Ishikawa (cell line): ENCODE results near the gene MAP10.

Experiments used
- CREB1 ChIP-seq: IDR thresholded peaks from 2 replicates; pipeline ENCODE4 v1.6.1; 2012; ENCODE audit warnings: low read depth
- EGR1 ChIP-seq: IDR thresholded peaks from 2 replicates; pipeline ENCODE4 v1.6.1; 2012
- EP300 ChIP-seq: IDR thresholded peaks from 2 replicates; pipeline ENCODE4 v1.6.1; 2012; ENCODE audit warnings: borderline replicate concordance
- FOXM1 ChIP-seq: IDR thresholded peaks from 2 replicates; pipeline ENCODE4 v1.6.1; 2012; ENCODE audit warnings: low read depth, borderline replicate concordance
- RAD21 ChIP-seq: IDR thresholded peaks from 2 replicates; pipeline ENCODE4 v1.6.1; 2012; ENCODE audit warnings: low read depth
- TCF12 ChIP-seq: IDR thresholded peaks from 2 replicates; pipeline ENCODE4 v1.6.1; 2012; ENCODE audit warnings: low read depth
- USF1 ChIP-seq: IDR thresholded peaks from 2 replicates; pipeline ENCODE4 v1.6.1; 2012
- YY1 ChIP-seq: IDR thresholded peaks from 2 replicates; pipeline ENCODE4 v1.6.1; 2012; ENCODE audit warnings: low read depth
- TF ChIP-seq, protein P1 (sequence below): IDR thresholded peaks from 2 replicates; pipeline ENCODE4 v1.6.1; 2012; ENCODE audit warnings: low read depth, mild to moderate bottlenecking
- TF ChIP-seq, protein P2 (sequence below): IDR thresholded peaks from 2 replicates; pipeline ENCODE4 v1.6.1; 2012

GRCh38 chr1:232818040-232818439, 12.8 kb downstream of the MAP10 start:
- TF ChIP-seq RAD21, result no peak
- TF ChIP-seq, protein P1, sequence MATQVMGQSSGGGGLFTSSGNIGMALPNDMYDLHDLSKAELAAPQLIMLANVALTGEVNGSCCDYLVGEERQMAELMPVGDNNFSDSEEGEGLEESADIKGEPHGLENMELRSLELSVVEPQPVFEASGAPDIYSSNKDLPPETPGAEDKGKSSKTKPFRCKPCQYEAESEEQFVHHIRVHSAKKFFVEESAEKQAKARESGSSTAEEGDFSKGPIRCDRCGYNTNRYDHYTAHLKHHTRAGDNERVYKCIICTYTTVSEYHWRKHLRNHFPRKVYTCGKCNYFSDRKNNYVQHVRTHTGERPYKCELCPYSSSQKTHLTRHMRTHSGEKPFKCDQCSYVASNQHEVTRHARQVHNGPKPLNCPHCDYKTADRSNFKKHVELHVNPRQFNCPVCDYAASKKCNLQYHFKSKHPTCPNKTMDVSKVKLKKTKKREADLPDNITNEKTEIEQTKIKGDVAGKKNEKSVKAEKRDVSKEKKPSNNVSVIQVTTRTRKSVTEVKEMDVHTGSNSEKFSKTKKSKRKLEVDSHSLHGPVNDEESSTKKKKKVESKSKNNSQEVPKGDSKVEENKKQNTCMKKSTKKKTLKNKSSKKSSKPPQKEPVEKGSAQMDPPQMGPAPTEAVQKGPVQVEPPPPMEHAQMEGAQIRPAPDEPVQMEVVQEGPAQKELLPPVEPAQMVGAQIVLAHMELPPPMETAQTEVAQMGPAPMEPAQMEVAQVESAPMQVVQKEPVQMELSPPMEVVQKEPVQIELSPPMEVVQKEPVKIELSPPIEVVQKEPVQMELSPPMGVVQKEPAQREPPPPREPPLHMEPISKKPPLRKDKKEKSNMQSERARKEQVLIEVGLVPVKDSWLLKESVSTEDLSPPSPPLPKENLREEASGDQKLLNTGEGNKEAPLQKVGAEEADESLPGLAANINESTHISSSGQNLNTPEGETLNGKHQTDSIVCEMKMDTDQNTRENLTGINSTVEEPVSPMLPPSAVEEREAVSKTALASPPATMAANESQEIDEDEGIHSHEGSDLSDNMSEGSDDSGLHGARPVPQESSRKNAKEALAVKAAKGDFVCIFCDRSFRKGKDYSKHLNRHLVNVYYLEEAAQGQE, result no peak
- TF ChIP-seq EP300, result no peak
- no peak for TF ChIP-seq TCF12
- TF ChIP-seq, protein P2, sequence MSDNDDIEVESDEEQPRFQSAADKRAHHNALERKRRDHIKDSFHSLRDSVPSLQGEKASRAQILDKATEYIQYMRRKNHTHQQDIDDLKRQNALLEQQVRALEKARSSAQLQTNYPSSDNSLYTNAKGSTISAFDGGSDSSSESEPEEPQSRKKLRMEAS, result no peak
- TF ChIP-seq YY1, result no peak
- TF ChIP-seq EGR1, result no peak
- TF ChIP-seq CREB1, result no peak
- no peak for TF ChIP-seq FOXM1
- TF ChIP-seq USF1, result no peak
